HG02642 (cell line): ENCODE measurements around the gene MCC.

Experiments
- ATAC-seq: cut with Tn5 transposase; IDR thresholded peaks from one replicate; pipeline ENCODE4 v1.9.1; 2021; ENCODE audit warnings: mild to moderate bottlenecking; ENCODE audit not compliant: unreplicated experiment, poor library complexity

The MCC gene

DNA sequence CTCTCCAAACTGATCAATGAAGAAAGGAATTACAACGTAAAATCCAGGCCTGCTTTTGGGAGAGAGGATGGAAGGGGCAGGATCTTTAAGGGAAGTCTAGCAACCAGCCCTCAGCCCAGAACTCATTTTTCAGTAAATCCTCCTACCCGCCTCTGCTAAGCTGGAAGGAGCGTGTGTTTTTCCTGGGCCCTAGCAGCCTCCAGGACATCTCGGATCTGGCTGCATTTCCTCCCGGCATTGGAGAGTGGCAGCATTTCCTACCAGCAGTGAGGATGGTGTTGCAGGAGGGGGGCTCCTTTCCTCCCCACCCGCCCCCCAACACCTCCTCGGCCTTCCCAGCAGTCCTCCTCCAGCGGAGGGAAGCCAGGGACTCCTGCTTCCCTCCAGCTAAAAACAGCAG, 457.1 kb downstream of the MCC start:
- ATAC-seq, result no peak

DNA sequence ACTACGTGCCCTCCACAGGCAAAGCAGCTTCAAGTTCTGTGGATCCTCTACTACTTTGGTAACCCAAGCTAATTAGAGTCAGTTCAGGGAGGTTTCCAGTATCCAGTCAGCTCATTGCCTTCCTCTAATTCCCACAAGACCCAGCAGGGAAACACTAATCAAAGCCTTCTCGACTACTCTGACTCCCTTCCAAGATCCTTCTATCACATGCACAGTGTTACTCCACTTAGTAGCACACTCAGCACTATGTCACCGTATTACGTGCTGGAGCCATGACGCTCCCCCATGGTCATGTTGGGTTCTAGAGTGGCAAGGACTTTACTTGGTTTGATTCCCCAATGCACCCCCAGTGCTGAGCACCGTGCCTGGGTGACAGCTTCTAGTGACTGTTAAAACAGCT, 458.6 kb downstream of the MCC start:
- ATAC-seq, result no peak

- ATAC-seq, result no peak
These were observed 460.8 kb downstream of the MCC start for GRCh38 chr5:113027431-113027830.

DNA sequence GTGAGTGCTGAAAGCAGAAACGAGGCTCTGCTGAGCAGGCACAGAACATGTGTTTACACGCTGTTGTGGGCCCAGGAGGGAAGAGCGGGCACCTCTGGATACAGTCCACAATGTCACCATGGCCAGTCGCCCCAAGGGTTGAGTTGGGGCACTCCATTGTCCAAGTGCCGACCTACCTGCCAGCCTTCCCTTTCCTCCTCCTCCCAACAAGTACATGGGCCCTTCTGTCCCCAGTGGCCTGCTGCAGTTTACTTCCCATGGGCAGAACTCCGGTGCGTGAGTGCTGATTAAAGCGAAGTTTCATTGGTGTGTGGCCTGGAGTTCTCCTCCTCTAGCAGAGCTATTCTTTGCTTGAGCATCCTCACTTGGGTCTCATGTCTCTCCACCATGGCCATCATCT, 461.2 kb downstream of the MCC start:
- ATAC-seq, result no peak

GRCh38 chr5:113026211-113026610, 462.0 kb downstream of the MCC start:
- ATAC-seq, result no peak

DNA sequence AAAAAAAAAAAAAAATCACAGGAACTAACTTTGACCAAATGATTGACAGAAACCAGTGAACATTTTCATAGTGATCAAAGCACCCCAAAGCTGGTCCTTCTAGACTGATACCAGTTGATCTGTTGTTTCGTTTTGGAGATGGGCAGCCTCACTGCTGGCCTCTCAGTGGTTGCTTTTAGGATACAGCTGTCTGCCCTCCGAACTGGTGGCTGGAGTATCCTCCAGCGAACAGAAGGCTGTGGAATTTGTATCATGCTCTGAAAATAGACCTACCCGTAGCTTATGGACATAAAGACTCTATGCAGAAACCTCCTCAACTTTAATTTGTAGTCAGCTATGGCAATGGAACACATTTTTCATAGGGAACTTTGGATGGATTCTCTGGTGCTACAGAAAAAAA, 462.7 kb downstream of the MCC start:
- no peak for ATAC-seq

DNA sequence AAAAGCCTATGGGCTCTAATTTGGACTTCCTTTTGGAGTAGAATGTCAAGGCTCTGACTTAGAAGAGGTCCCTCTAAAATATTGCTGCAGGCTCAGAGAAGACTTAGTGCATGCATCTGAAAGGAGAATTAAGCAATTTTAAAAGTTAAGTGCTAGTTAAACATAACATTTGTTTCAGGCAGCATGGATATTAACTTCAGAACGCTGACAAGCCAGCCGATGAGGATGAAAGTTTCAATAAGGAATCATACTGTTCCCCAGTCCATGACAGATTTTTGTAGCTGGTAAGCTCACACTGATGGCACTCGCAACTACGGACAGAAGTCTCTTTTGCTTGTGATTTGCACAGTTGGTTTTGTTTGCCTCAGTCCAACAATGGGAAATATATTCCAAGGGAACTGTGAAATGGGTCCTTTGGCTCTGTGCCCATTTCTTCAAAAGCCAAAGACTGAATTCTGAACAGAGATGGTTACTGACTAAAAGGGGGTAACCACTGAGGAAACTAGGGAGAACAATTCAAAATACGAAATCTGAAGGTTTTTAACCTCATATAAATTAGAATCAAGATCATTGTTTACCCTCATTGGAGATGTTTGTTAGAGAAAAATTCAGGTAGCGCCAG, 464.1 kb downstream of the MCC start:
- no peak for ATAC-seq

DNA sequence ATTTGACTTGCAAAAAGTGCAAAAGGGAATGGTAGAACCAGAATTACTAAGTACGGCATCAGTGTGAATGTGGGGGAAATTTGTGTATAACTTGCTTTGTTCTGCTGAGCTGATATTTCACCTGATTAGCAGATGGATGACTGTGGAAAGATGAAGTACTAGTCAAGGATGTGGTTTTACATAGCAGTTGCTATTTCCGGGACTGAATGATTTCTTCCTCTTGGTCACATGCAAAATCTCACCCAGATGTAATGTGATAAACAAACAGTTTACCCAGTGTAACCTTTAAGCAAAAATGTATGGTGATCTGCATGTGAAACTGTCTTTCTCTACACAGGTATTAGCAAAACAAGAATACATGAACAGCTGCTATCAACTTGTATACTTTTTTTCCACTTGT, 465.6 kb downstream of the MCC start:
- ATAC-seq, result peak; percentile 87

DNA sequence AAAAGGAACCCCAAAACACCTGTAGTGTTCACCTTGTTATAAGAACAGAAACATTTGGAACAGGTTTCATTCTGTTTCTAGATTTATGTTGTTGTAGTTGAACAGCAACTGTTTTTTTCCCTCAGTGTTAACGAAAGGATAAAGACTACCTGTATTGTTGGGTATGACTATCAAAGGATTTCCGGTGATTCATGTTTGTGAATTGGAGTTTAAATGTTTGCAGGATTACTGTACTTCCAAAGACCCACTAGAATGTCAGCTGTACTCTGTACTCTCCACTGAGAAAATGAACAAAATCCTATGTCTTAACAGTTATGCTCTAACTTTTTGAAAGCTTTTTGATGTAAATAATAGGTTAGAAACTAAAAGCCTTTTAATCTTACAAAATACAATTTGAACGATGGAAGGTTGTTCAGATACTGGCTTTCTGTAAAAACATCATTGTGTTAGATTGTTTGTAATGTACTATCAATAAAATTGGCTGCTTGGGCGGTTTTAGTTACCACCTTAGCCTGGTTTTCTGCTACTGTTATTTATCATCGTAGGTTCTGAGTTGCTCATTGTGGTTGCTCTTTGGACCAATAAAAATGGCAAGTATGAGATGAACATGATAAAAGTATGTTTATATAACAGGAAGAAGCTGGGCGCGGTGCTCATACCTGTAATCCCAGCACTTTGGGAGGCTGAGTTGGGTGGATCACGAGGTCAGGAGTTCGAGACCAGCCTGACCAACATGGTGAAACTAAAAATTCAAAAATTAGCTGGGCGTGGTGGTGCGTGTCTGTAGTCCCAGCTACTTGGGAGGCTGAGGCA, 467.6 kb downstream of the MCC start:
- ATAC-seq, result no peak

DNA sequence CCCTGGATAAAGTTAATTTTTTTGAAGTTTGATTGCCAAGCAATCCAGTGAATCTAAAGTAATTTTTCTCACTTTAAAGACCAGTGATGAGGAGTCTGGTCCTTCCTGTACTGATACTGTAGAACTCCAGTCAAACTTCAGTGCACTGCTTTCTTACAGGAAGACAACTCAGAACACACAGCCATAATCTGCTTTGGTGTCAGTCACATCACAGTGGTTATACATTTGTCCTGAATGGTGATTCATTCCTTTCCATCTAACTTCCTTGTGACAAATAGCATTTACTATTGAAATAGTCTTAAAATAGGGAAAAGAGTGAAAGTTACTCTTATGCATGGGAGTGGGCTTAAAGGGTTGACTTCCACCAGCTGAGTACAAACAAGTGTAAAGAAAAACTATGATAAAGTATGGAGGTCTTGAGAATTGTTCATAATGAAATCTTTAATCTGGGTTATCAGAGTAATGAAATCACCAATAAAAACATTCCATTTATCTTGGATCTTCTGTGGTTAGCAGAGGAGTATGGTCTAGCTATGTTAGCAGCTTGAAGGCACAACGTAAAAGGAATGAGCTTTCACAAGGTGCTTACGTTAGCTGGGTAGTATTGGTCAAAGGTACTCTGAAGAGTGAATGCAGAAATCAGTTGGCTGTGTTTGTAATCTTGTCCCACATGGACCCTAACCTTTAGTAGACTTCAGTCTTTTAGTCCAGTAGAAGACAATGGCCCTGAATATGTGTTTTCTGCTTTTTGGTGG, 470.2 kb downstream of the MCC start:
- no peak for ATAC-seq

DNA sequence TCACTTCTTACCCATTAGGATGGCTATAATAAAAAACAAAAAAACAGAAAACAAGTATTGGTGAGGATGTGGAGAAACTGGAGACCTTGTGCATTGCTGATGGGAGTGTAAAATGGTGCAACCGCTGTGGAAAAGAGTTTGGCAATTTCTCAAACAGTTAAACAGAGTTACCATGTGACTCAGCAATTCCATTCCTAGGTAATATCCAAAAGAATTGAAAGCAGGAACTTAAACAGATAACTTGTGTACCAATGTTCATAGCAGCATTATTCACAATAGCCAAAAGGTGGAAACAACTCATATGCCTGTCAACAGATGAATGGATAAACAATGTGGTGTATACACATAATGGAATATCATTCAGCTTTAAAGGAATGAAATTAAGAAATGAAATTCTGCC, 482.8 kb downstream of the MCC start:
- ATAC-seq, result no peak

- ATAC-seq, result no peak
These were observed 484.5 kb downstream of the MCC start for GRCh38 chr5:113003763-113004162.

DNA sequence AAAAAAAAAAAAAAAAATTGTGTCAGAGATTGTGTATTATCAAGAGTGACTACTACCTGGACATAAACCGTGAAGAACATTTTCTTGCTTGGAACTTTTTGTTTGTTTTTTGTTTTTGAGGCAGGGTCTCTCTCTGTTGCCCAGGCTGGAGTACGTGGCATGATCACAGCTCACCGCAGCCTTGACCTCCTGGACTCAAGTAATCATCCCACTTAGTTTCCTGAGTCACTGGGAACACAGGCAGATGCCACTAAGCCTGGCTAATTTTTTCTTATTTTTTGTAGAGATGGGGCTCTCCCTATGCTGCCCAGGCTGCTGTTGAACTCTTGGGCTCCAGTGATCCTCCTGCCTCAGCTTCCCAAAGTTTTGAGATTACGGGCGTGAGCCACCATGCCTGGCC, 485.8 kb downstream of the MCC start:
- no peak for ATAC-seq

DNA sequence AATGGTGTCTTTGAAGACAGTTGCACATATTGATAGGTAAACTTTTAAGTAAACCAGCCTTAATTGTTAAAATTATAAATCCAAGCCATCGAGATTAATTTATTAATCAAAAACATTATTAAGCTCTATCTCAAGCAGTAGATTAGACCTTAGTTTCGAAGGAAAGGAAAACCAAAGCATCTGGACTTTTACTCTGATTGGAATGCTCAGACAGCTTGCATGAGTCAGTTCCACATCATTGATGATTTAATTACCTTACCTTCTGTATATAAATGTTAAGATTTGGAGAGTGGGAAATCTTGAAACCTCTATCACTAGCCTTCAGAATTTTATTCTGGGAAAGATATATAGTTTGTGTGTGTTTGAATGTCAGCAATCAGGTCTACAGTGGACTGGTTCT, 487.8 kb downstream of the MCC start:
- ATAC-seq, result no peak

DNA sequence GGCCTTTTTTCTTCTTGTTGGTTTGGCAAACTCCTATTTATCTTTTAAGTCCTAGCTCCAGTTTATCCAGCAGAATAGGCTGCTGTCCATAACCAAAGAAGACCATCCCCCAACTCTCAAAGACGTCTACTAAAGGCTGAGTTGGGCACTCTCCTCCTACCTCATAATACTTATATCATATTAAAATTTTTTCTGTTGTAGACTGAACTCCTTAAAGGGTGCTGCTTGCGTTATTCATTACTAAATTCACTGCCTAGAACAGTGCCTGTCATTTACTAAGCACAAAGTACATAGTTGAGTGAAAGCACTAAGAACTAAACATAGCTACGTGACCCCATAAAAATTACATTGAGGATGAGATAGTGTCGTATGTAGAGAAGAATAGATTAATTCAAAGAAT, 490.0 kb downstream of the MCC start:
- no peak for ATAC-seq

GRCh38 chr5:112996830-112997374, 491.4 kb downstream of the MCC start:
- ATAC-seq, result no peak

DNA sequence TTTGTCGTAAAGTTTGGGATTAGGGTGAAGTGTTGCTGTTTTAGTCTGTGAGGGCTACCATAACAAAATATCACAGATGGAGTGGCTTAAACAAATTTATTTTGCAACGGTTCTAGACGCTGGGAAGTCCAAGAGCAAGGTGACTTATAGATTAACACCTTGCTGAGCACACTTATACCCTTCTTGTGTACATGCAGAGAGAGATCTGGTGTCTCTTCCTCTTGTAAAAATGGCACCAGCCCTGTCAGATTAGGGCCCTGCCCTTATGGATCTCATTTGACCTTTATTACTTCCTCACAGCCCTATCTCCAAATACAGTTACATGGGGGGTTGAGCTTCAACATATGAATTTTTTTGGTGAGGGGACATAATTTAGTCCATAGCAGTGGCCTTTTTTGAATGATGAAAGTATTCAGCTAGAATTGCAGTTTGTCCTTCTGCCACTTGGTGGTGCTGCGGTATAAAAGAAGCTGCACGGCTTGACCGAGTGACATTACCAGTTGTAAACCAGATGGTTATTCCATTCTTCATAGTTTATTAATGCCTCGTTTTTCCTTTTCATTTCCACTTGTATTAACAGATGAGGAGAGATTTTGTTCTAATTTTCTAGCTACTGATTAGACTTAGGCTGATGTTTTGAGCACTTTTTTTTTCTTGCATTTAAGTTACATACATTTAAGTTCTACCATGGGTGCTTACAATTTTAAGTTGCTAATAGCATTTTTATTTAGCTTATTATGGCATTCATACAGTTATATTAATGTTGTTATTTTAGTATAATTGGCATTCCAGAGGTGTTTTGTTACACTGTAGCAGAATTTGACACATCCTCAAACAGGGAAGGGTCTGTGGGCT, 492.3 kb downstream of the MCC start:
- ATAC-seq, result peak; percentile 88

GRCh38 chr5:112986224-112986623, 502.0 kb downstream of the MCC start:
- ATAC-seq, result no peak

DNA sequence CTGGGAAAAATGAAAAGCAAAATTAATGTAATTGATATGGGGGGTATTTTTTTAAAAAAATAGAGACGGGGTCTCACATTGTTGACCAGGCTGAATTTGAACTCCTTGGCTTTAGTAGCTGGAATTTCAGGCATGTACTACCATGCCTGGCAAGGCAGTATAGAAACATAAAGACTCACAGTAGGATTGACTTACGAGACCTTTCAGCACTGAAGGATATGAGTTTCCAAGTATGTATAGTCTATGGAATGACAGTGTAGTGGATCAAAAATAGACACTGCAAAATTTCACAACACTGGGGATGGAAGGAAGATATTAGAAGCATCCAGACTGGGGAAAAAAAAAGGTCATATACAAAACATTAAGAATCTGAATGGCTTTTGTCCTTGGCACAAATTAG, 504.9 kb downstream of the MCC start:
- ATAC-seq, result no peak

DNA sequence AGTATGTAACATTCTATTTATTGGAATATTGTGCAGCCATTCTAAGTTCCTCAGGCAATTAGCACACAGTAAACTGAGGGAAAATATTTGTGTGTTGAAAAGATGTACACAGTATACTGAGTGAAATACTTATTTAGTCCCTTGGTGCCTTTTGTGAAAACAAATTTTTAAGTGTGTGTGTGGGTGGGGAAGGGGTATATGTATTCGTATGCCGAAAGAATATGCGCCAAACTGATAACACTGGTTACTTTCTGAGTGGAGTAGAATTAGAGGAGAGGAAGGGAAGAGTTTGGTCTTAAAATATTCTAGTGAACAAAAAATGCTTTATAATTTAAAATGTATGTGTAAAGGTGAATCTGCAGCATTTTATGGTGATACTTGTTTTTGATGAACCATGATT, 508.5 kb downstream of the MCC start:
- ATAC-seq, result no peak
